ENCODE measurements around the gene ZNF217.

GRCh38 chr20:53597521-53598120 lies 4.0 kb upstream of the ZNF217 start:
- TF ChIP-seq CTCF (IDR thresholded peaks at IDR 0.05; ENCODE audit: low read depth, low read length) (no peak), POLR2A (IDR thresholded peaks at IDR 0.05; ENCODE audit: extremely low read depth, insufficient read length) (no peak), MYC (IDR thresholded peaks at IDR 0.05; ENCODE audit: low read depth, low read length) (no peak)
